ENCODE results near the gene CBX6.

GRCh38 chr22:38879108-38879729 is 7.2 kb upstream of the CBX6 start:
- TF ChIP-seq CTCF (conservative IDR thresholded peaks at IDR 0.05) (no peak), EZH2 (IDR thresholded peaks at IDR 0.05; ENCODE audit: low read depth) (no peak)
